B cell (primary cell): Measurements from ENCODE around the gene SKIDA1. TPM values are rescaled to one million over a fixed set of nuclear protein-coding genes. Genes with fewer than 3 reads are reported as not detected.

Source experiments
- ATAC-seq: fragments of 200-7000 bp; cut with Tn5 transposase; one replicate; pipeline ENCODE4 v1.10.0; 2021; ENCODE audit warnings: low read depth, mild to moderate bottlenecking, moderate number of reproducible peaks, moderate library complexity
- CTCF ChIA-PET: fragments of 350-600 bp; sonication (Branson Sonifier 250); formaldehyde crosslinking; loops from one replicate; lab custom pipeline; 2021; ENCODE audit warnings: antibody characterized with exemption, inconsistent platforms; lab: Charles Lee
- POLR2A ChIA-PET: fragments of 350-600 bp; sonication (Branson Sonifier 250); formaldehyde crosslinking; loops from one replicate; lab custom pipeline; 2021; ENCODE audit warnings: antibody characterized with exemption; lab: Charles Lee
- DNase-seq: peaks from one replicate; pipeline ENCODE4 v3.0.0; 2013
- H2AFZ ChIP-seq: 2 replicates; pipeline ENCODE4 v1.6.1; 2012; ENCODE audit warnings: mild to moderate bottlenecking, low read depth, low read length; ENCODE audit not compliant: insufficient read depth, poor library complexity, severe bottlenecking
- H3K27ac ChIP-seq, 2 donors: 1 replicate in 1 of 2; 2 replicates in 1 of 2; pipeline ENCODE4 v1.5.1; 2012 to 2013; ENCODE audit warnings: low read length in 2 of 2, mild to moderate bottlenecking in 2 of 2, moderate library complexity in 1 of 2
- H3K27me3 ChIP-seq, 4 experiments: fragments of 200-600 bp in 1 of 4; sonication (generic) in 1 of 4; replicated peaks in 1 of 4; 1 replicate in 2 of 4; 2 replicates in 2 of 4; pipeline versions ENCODE4 v1.6.1 to v1.7.0; 2013 to 2016; ENCODE audit warnings: low read length in 3 of 4, mild to moderate bottlenecking in 2 of 4, mixed read lengths in 1 of 4, moderate library complexity in 1 of 4; ENCODE audit not compliant: insufficient read depth in 4 of 4, control insufficient read depth in 3 of 4; ENCODE audit errors: control extremely low read depth in 1 of 4
- H3K36me3 ChIP-seq, 2 experiments: replicated peaks in 1 of 2; 1 replicate in 1 of 2; 2 replicates in 1 of 2; pipeline versions ENCODE4 v1.6.1 to v1.7.1; 2013; ENCODE audit warnings: low read length in 1 of 2; ENCODE audit not compliant: insufficient read depth in 2 of 2, control insufficient read depth in 1 of 2; ENCODE audit errors: control extremely low read depth in 1 of 2, extremely low read depth in 1 of 2
- H3K4me1 ChIP-seq, 2 donors: fragments of 200-600 bp in 1 of 2; sonication (generic) in 1 of 2; 1 replicate in 1 of 2; 2 replicates in 1 of 2; pipeline versions ENCODE4 v1.5.1 to v1.6.1; 2013 to 2017; ENCODE audit warnings: low read length in 2 of 2; ENCODE audit not compliant: control insufficient read depth in 2 of 2, insufficient read depth in 2 of 2
- H3K4me2 ChIP-seq: replicated peaks from 2 replicates; pipeline ENCODE3; 2012; ENCODE audit warnings: mild to moderate bottlenecking, low read depth, low read length; ENCODE audit not compliant: poor library complexity, severe bottlenecking
- H3K4me3 ChIP-seq, 5 experiments: fragments of 200-600 bp in 1 of 5; sonication (generic) in 1 of 5; 1 replicate in 3 of 5; 2 replicates in 2 of 5; pipeline versions ENCODE4 v1.5.1 to v1.7.0; 2011 to 2016; ENCODE audit warnings: low read length in 4 of 5, mild to moderate bottlenecking in 4 of 5, low read depth in 2 of 5, control low read depth in 1 of 5, moderate library complexity in 1 of 5; ENCODE audit not compliant: insufficient read depth in 1 of 5; ENCODE audit errors: control extremely low read depth in 1 of 5, extremely low read depth in 1 of 5
- H3K79me2 ChIP-seq: fragments of 200-600 bp; sonication (generic); one replicate; pipeline ENCODE4 v1.6.0; 2016; ENCODE audit warnings: low read length; ENCODE audit not compliant: control insufficient read depth, insufficient read depth
- H3K9ac ChIP-seq: fragments of 200-600 bp; sonication (generic); 2 replicates; pipeline ENCODE4 v1.6.1; 2017; ENCODE audit warnings: mild to moderate bottlenecking, low read length, moderate library complexity
- H3K9me3 ChIP-seq, 3 donors: one replicate each; pipeline versions ENCODE4 v1.6.1 to v1.7.1; 2013; ENCODE audit warnings: low read length in 2 of 3; ENCODE audit not compliant: control insufficient read depth in 2 of 3, insufficient read depth in 1 of 3; ENCODE audit errors: control extremely low read depth in 1 of 3
- H4K20me1 ChIP-seq: 2 replicates; pipeline ENCODE4 v1.6.0; 2012; ENCODE audit warnings: mild to moderate bottlenecking, low read length; ENCODE audit not compliant: insufficient read depth, control insufficient read depth, poor library complexity, severe bottlenecking
- H3K27ac Mint-ChIP-seq: one replicate; pipeline ENCODE4 v1.8.0; 2021; ENCODE audit warnings: mixed read lengths
- H3K27me3 Mint-ChIP-seq: one replicate; pipeline ENCODE4 v1.8.0; 2021; ENCODE audit warnings: mixed read lengths
- H3K4me1 Mint-ChIP-seq: one replicate; pipeline ENCODE4 v1.8.0; 2021; ENCODE audit warnings: mixed read lengths
- H3K4me3 Mint-ChIP-seq: one replicate; pipeline ENCODE4 v1.8.0; 2021; ENCODE audit warnings: mixed read lengths
- H3K9me3 Mint-ChIP-seq: one replicate; pipeline ENCODE4 v1.8.0; 2022; ENCODE audit warnings: mixed read lengths; ENCODE audit not compliant: insufficient read depth
- EZH2 ChIP-seq: IDR thresholded peaks from 2 replicates; pipeline ENCODE4 v1.6.1; 2012; ENCODE audit warnings: borderline replicate concordance, low read depth, mild to moderate bottlenecking, moderate library complexity, low read length; ENCODE audit not compliant: insufficient read depth, poor library complexity, severe bottlenecking
- WGBS: methylation state at CpG from one replicate; pipeline ENCODE4 v1.1.5; 2013; ENCODE audit warnings: missing lambda C conversion rate; ENCODE audit not compliant: insufficient coverage; 5-methylcytosine and 5-hydroxymethylcytosine counted together
- intact Hi-C: fragments of 100-400 bp; cut with micrococcal nuclease; formaldehyde crosslinking; loops from one replicate; pipeline ENCODE4 v1.10.0; 2022
- polyA plus RNA-seq: library from polyadenylated mRNA; depleted of rRNA; stranded (reverse); fragments of >200 nt; gene quantifications from 2 replicates; pipeline ENCODE4 v1.2.3, GENCODE V29; 2012
- total RNA-seq, 2 donors: library from RNA; stranded (reverse); fragments of 120-200 nt in 1 of 2; gene quantifications; 1 replicate in 1 of 2; 2 replicates in 1 of 2; pipeline versions ENCODE4 v1.2.3 to v1.2.4, GENCODE V29; 2013 to 2022
- TF ChIP-seq, protein P1 (sequence below): fragments of 200-600 bp; IDR thresholded peaks from one replicate; pipeline ENCODE4 v1.8.0; 2022; ENCODE audit warnings: antibody characterized with exemption, mild to moderate bottlenecking

Gene SKIDA1
- total and polyA plus RNA-seq, 2 donors (not counting 1 experiment from before 2014, with no cell fraction given) = 0.06 to 0.10 TPM

DNA sequence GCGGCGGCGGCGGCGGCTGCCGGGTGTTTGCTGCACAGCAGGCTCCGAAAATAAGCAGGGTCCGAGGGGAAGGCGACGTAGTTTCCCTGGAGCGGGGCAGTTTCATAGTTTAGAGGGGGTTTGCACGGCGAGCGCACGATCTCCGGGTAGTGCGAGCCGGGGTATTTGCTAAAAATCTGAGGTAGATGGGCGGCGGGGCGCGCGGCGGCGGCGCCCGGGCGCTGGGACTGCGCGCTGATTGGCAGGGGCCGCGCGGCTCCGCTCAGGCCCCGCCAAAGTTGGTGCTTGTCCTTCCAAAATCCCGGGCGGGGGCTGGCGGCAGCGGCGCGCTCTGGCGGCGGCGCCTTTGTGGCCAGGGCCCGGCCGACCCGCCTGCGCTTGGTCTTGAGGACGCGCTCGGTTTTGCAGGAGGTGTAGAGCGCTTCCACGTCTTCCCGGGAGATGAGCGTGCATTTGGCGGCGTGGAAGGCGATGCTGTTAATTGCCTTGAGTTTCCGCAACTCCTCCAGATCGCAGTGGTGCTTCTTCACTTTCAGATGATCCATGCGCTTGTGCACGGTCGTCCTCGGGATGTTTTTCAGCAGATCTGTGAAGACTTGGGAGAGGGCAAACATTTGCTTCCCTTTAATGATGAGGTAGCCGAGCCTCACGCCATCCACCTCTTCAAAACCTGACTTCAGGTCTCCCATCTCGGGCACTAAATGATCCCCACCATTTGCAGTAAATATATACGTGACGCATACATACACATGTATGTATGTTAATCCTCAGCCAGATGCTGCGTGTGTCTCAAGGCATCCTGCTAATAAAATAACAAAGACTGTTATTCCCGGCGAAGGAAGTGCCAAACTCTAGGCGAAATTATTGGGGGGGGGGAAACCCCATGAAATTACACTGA is 8.1 kb downstream of the SKIDA1 start:
- H3K4me3 ChIP-seq = peak overlapping the region in 4 of 5 experiments; percentile 39 to 61 (median 49)
- ChIA-PET CTCF (interaction anchor here (1.0 to 1.5 kb wide), 5 partner anchors 17 to 23 kb away, joined by 3 to 9 read pairs (median 4); partner anchors contain the start of gene MLLT10), POLR2A (interaction anchor here (0.7 to 1.8 kb wide), 3 partner anchors 10 to 823 kb away, joined by 3 to 7 read pairs (median 5); no protein-coding TSS in a partner anchor)
- no peak overlapping the region for H3K27ac ChIP-seq
- Mint-ChIP-seq H3K27ac (peak overlapping the region; percentile 32), H3K4me1 (peaks cover 36% of the 10 kb centered on the region), H3K27me3 (peaks cover 81% of the 10 kb centered on the region), H3K4me3 (peak overlapping the region; percentile 85), H3K9me3 (no peaks in the 10 kb centered on the region)
- H3K4me2 ChIP-seq = peak overlapping the region; percentile 89
- DNase-seq (peak; percentile 75), ATAC-seq (peak; percentile 47)
- H3K9ac ChIP-seq = peak overlapping the region; percentile 55
- peak overlapping the region; percentile 75 for H2AFZ ChIP-seq
- peak; percentile 71 for TF ChIP-seq EZH2
- TF ChIP-seq, protein P1, sequence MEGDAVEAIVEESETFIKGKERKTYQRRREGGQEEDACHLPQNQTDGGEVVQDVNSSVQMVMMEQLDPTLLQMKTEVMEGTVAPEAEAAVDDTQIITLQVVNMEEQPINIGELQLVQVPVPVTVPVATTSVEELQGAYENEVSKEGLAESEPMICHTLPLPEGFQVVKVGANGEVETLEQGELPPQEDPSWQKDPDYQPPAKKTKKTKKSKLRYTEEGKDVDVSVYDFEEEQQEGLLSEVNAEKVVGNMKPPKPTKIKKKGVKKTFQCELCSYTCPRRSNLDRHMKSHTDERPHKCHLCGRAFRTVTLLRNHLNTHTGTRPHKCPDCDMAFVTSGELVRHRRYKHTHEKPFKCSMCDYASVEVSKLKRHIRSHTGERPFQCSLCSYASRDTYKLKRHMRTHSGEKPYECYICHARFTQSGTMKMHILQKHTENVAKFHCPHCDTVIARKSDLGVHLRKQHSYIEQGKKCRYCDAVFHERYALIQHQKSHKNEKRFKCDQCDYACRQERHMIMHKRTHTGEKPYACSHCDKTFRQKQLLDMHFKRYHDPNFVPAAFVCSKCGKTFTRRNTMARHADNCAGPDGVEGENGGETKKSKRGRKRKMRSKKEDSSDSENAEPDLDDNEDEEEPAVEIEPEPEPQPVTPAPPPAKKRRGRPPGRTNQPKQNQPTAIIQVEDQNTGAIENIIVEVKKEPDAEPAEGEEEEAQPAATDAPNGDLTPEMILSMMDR = no peak
- H3K36me3 ChIP-seq = no peaks in the 10 kb centered on the region
- intact Hi-C loops = loop anchor here (1.0 to 2.0 kb wide), 3 partner anchors 10 to 21 kb away; no protein-coding TSS in a partner anchor
- peaks cover 12% of the 10 kb centered on the region for H4K20me1 ChIP-seq
- peaks cover 37 to 45% of the 10 kb centered on the region in 2 donors for H3K4me1 ChIP-seq
- peaks cover 0 to 7% (median 0%) of the 10 kb centered on the region in 3 donors for H3K9me3 ChIP-seq
- no peaks in the 10 kb centered on the region for H3K79me2 ChIP-seq
- WGBS = under 1% methylated on average over 66 of the region's 73 CpGs
- H3K27me3 ChIP-seq = peaks cover 0 to 81% (median 72%) of the 10 kb centered on the region in 4 experiments
